ENCODE measurements around the gene ASIC1.
A peak's percentile ranks its signal among the peaks of the same experiment; 100 is the strongest.

Gene ASIC1

GRCh38 chr12:50107416-50108268, 50.2 kb downstream of the ASIC1 start:
- DNase-seq (ENCODE audit: low read depth) = no peak

- DNase-seq (ENCODE audit: low read depth) = no peak
These were observed 51.9 kb downstream of the ASIC1 start for GRCh38 chr12:50109319-50109718.

DNA sequence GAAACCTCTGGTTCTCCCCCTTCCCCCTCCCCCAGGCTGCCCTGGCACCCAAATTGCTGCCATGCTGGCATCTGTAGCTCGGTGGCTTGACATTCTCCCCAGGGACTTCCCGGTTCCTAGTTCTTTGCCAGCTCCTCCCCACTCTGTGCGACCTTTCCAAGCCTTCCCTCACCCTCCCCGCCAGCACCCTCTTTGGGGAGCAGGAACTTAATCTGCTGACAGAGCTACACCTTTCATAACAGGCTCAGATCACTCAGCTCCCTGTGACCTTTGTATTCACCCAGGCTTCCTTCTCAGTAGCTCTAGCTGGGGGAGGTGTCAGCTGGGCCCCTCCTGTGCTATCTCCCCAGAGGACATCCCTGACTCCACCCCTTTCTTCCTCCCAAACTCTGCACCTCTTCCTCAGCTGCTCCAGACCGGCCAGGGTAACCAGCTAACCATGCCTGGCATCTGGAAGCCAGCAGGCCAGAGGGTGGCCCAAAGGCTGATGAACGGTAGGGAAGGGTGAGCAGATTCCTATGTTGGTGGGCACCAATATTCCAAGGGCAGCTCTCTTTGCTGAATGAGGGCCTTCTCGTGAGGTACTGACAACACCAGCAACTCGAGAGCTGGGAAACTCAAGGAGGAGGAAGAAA, 52.8 kb downstream of the ASIC1 start:
- peak; percentile 44 for DNase-seq (ENCODE audit: low read depth)

DNA sequence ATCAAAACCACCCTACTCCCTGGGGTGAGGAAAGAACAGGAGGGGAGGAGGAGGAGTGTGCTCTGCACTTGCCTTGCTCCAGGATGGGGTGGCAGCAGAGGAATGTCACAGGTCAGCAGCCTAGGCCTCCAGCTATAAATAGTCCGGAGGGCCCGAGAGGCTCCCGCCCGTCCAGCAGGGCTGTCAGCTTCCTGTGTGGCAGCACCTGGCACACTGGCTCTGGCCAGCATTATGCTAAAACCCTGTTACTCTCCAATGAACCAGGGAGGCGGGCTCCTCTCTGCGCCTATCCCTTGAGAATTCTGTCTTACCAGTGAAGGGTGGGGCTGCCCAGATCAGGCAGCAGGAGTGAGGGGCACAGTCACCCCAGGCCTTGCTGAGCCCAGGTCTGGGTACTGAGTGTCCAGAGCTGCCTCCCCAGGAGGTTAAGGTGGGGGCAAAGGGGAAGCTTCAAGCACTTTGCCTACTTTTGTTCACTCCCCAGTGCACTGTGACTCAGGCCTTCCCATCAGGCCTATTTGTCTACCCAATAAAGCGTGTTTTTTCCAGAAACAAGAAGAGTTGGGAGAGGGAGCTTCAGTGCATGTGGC, 53.5 kb downstream of the ASIC1 start:
- peak; percentile 75 for DNase-seq (ENCODE audit: low read depth)

DNA sequence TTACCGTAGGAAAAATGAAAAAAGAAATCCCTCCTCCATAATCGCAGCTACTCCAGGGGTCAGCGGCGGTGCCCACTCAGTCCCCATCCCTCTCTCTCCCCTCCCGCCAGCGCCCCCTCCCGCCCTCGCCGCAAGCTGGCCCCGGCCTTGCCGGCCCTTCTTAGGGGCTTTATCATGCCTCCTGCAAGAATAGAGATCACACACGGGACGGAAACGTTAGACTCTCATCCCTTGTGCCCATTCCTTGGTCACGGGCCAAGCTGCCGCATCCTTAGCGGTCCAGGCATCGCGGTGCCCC, 53.9 kb downstream of the ASIC1 start:
- no peak for DNase-seq (ENCODE audit: low read depth)

GRCh38 chr12:50111693-50112455, 54.5 kb downstream of the ASIC1 start, which contains the start of gene COX14:
Gene COX14, plus strand, starts transcription at chr12:50112236. Its CDS starts 7,808 bp downstream, at chr12:50120044.
- peak; percentile 100 for DNase-seq (ENCODE audit: low read depth)

- DNase-seq (ENCODE audit: low read depth) = peak; percentile 67
These were observed 55.2 kb downstream of the ASIC1 start for GRCh38 chr12:50112456-50113218.

GRCh38 chr12:50117057-50117622, 59.7 kb downstream of the ASIC1 start:
- DNase-seq (ENCODE audit: low read depth) = no peak

GRCh38 chr12:50119387-50119786, 62.0 kb downstream of the ASIC1 start:
- DNase-seq (ENCODE audit: low read depth) = no peak

- no peak for DNase-seq (ENCODE audit: low read depth)
These were observed 63.1 kb downstream of the ASIC1 start for GRCh38 chr12:50120521-50120920.

DNA sequence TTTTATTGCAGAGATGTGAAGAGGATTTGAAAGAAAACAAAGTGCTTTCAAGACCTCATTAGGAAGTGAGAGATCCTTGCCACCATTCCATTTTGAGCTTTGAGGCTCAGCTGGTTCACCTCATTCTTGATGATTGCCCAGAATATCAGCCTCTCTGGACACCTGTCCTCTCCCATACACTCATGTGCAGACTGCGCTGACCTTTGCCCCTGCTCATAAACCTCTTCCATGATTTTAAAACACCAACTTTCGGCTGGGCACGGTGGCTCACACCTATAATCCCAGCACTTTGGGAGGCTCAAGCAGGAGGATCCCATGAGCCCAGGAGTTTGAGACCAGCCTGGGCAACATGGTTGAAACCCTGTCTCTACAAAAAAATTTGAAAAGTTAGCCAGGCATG, 63.6 kb downstream of the ASIC1 start:
- no peak for DNase-seq (ENCODE audit: low read depth)

DNA sequence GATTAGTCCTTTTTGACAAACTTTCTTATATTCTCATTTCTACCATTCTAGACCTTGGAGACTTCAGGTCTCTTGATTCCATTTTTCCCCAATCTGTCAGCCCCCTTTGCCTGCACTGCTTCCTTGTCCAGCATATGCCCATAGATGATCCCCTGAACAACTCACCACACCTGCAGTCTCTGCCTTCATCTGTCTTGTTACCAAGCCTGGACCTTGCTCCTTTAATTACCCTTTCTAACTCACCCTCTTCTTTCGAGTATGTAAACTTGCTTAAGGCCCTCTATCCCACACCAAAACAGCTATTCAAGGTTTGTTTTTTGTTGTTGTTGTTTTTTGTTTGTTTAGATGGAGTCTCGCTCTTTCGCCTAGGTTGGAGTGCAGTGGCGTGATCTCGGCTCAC, 64.2 kb downstream of the ASIC1 start:
- DNase-seq (ENCODE audit: low read depth) = no peak

GRCh38 chr12:50123203-50123602, 65.8 kb downstream of the ASIC1 start:
- peak; percentile 28 for DNase-seq (ENCODE audit: low read depth)

DNA sequence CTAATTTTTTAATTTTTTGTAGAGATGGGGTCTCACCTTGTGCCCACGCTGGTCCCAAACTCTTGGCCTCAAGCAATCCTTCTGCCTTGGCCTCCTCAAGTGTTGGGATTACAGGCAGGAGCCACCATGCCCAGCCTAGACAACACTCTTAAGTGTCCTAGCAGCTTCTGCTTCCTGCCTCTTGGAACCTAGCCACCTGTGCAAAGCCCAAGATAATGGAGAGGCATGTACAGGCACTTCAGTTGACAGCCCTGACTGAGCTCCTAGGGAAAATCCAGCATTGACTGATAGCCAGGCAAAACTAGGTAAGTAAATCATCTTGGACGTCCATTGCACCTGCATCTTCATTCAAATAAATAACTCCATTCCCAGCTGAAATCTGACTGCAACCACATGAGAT, 70.2 kb downstream of the ASIC1 start:
- DNase-seq (ENCODE audit: low read depth) = no peak

DNA sequence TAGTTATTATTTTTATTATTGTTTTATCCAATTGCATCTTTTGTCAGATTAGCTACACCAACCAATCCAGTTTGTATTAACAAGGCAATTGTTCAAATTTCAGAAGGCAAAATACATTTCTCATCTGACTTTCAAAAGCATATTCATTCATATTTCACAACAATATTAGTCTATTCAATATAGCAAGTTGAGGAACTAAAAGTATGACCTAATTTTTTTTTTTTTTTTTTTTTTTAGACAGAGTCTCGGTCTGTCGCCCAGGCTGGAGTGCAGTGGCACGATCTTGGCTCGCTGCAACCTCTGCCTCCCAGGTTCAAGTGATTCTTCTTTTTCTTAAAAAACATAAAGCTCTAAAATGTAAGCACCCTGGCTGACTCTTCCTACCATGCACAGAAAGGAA, 71.9 kb downstream of the ASIC1 start:
- no peak for DNase-seq (ENCODE audit: low read depth)

DNA sequence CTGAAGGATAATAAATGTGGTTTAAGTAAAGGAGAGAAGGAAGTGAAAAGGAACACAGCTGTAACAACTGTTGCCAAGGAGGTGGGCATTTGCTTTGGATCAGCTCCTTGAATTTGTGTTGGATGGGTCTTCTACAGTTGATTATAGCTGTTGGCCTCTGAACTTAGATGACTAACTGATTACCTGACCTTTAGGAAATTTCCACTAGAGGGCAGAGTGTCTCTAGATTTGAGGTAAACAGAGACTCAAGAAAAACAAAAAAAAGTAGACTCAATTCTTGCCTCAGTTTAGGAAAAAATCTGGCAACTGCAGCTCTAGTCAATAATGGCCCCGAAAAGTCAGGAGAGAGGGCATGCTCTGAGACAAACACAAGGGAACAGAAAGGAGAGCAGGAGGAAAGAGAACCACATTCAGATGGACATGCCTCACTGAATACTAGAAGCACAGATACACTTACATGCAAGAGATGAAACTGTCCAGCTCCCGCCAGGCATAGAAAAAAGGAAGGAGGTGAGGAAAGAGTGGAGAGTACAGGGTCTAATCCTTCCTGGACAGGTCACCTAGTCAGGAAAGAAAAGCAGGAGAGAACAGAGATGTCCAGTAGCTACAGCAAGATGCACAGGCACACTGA, 75.2 kb downstream of the ASIC1 start:
- DNase-seq (ENCODE audit: low read depth) = no peak
